GM19463 (cell line): ENCODE data around the gene MPDZ.
"Not testable (repeated sequence)": the region's sequence is repeated elsewhere in the genome, so short reads cannot be mapped to it uniquely, and the experiment has no call there.

Experiments
- ATAC-seq: cut with Tn5 transposase; IDR thresholded peaks from one replicate; pipeline ENCODE4 v1.9.1; 2021; ENCODE audit warnings: mild to moderate bottlenecking, moderate library complexity; ENCODE audit not compliant: unreplicated experiment

Gene MPDZ

DNA sequence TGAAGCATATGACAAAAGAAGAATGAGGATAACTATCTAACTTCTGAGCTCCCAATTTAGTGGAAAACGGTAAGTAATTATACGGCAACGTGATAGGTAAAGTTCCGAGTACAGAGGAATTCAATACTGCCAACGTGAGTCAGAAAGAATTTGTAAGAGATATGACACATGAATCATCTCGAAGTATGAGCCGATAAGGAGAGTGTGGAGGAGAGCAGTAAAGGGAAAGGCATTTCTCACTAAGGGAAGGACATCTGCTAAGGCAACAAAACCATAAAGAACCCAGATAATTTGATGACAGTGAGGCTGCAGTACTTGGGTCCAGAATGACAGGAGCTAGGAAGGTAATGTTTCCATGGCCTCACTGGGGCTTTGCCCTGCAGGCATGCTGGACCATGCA lies 11.0 kb downstream of the MPDZ start:
- no peak for ATAC-seq

- no peak for ATAC-seq
Measured at GRCh38 chr9:13267743-13268142, 11.7 kb downstream of the MPDZ start.

DNA sequence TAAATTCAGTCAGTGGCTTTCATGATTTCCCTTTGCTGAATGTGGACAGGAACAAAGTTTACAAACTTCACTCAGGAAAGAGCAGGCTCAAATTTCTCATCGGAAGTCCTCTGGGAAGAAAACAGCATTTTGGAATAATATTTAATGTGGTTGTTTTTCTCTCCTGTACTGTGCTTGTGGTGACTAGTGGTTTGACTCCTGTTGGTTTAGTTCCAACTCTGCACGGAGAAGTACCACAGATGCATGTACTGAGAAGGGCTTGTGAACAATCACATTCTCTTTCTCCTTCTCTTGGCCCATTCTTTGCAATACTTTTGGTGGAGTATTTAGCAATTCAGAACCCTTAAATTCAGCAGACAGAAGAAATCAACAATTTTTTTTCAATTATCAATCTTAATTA lies 13.3 kb downstream of the MPDZ start:
- no peak for ATAC-seq

- ATAC-seq = no peak
Measured at GRCh38 chr9:13264788-13265187, 14.7 kb downstream of the MPDZ start.

DNA sequence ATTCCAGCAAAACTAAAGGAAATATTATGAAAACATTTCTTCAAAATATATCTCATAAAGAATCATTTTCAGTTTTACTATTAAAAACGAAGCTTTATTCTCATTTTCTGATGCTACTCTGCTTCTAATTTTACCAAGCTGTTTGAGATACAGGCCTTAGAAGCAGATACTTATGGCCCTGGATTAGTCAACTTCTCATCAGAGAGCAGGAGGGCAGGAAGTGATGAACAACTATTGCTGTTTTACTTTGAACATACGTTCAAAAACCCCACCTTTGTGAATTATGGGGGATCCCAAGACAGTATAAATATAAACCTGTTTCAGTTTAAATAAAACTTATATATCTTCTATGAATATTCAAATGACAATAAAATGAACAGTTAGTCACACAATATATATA lies 16.0 kb downstream of the MPDZ start:
- ATAC-seq = no peak

GRCh38 chr9:13252852-13253251 lies 26.6 kb downstream of the MPDZ start:
- no peak for ATAC-seq

DNA sequence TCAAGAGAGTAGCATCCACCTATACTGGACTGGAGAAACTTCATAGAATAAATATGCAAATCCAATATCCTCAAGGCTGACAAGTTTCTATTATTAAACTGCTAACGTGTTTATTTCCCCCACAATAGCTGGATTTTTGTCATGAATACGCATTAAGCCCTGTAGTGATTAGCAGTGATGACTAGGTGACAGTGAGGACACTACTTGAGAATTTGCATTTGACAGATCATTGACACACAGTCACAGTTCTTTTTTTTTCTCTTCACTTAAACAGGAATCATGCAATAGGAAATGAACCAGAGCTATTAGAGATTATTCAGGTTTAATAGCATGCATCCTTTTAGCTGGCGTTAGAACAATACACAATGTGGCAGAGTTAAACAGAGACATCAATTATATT lies 35.3 kb downstream of the MPDZ start:
- ATAC-seq = no peak

- no peak for ATAC-seq
Measured at GRCh38 chr9:13241283-13241682, 38.2 kb downstream of the MPDZ start.

DNA sequence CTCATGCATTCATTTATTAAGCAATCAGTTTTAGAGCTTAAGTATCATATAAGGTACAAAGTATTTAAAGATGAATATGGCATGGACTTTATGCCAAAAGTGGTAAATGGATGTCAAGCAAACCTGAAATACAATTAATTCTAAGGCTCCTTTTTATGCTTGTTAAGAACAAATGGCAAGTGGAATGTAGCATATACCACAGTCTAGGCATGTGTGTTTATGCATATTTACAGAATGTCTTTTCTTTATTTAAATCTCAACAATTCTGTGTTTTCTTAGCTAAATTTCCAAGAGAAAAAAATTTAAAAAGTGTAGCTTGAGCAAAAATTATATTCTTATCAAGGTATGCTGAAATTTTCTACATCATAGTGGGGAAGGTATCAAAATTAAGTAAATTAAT lies 39.8 kb downstream of the MPDZ start:
- no peak for ATAC-seq

- no peak for ATAC-seq
Measured at GRCh38 chr9:13239208-13239607, 40.3 kb downstream of the MPDZ start.

- ATAC-seq = no peak
Measured at GRCh38 chr9:13234932-13235331, 44.6 kb downstream of the MPDZ start.

- no peak for ATAC-seq
Measured at GRCh38 chr9:13228431-13228830, 51.1 kb downstream of the MPDZ start.

DNA sequence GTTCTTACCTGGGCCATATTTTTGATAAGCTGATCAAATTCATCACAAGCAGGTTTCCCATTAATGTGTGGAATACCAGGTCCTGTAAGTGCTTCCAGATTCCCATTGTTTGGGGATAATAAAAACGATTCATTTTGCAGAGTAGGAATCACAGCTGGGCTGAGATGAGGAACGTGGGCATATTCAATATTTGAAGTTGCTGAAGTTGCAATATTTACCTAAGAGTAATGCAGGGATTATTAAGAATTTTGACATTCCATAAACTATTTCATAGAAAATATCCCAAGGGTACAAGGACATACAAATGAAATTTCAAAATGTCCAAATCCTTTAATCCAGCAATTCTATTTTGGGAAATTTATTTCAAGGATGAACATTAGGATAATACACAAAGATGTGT lies 55.1 kb downstream of the MPDZ start:
- ATAC-seq = no peak

DNA sequence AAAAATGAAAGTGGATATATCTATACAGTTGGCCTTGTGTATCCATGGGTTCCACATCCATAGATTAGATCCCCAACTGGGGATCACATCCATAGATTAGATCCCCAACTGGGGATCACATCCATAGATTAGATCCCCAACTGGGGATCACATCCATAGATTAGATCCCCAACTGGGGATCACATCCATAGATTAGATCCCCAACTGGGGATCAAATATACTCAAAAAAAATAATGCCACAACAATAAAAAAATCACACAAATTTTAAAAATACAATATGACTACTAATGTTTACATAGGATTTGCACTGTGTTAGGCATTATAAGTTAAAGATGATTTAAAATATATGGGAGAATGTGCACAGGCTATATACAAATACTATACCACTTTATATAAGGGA lies 56.8 kb downstream of the MPDZ start:
- not testable (repeated sequence) for ATAC-seq

- no peak for ATAC-seq
Measured at GRCh38 chr9:13221741-13222140, 57.8 kb downstream of the MPDZ start.

DNA sequence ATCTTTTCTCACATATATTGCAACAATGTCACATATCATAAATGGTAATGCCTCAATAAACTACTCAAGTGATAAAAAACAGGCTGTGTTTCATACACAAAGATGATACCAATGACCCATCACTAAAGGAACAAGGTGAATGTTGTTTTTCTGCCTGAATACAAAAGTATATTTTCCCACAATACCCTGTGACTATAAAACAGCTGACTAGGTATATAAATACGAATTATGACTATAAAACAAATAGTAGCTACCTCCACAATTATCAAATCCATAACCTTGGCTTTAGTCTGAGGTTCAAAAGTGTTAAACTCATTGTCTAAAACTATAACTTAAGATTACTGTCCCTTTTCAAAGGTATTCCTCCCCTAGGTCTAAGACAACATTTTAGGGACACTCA lies 58.7 kb downstream of the MPDZ start:
- ATAC-seq = no peak

DNA sequence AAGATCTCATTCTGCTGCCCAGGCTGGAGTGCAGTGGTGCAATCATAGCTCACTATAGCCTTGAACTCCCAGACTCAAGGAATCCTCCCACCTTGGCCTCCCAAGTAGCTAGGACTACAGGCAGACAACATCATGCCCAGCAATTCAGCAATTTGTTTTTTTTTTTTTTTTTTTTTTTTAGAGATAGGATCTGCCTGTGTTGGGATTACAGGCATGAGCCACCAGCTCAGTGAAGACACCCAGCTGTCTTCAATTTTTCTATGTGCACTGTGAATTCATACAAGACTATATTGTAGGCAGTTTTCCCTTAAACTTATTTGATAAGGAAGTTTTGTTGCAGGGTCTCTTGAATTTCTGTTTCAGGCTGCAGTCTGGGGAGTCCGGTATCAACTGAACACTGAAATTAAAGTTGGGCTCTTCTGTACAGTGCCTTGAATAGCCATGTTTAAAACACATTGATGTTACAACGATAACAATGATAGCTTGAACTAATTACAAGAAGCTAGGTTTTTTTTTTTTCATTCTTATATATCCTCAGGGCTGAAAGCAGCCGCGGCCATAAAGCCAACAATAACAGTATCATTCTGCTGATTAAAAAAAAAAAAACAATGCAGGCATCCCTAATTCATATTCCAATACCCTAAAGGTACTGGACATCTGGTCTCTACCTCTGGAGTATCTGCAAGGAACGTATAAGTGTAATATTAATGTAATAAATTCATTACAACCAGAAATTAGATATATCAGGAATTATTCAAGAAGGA lies 63.5 kb downstream of the MPDZ start:
- no peak for ATAC-seq

GRCh38 chr9:13213998-13214397 lies 65.5 kb downstream of the MPDZ start:
- no peak for ATAC-seq

DNA sequence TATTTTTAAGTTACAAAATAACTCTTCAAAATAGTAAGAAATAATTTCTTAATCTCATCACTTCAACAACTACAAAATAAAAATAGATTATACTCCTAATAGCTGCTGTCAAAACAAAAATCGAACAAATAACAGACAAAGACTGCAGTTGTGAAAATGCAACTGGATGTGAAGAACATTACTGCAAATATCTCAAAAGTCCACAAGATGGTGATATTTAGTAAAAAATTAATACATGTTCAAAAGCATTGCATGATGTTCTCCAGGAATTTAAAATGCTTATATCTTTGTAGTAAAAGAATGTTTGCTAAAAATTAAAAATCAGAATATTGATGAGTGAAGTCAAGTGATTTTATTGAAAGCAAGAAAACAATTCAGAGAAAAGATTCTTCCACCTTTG lies 66.2 kb downstream of the MPDZ start:
- no peak for ATAC-seq

DNA sequence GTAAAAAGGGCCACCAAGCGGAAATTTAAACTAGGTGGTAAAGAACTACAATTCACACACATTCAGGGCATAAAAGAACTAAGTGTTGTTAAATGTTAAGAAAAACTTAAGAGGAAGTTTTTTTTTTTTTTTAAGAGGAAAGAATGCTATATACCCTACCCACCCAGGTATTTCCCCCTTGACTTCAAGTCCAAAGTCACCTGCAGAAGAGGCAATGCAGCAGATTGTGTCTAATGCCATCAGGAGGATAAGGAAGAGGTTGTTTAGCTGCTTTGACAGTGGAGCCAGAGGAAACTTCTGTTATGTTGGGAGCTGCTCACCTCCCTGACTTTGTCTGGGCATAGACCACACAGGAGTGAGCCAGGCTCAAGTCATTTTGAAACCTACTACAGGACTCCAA lies 69.2 kb downstream of the MPDZ start:
- no peak for ATAC-seq

- ATAC-seq = no peak
Measured at GRCh38 chr9:13209498-13209897, 70.0 kb downstream of the MPDZ start.

GRCh38 chr9:13205824-13206223 lies 73.7 kb downstream of the MPDZ start:
- ATAC-seq = no peak

DNA sequence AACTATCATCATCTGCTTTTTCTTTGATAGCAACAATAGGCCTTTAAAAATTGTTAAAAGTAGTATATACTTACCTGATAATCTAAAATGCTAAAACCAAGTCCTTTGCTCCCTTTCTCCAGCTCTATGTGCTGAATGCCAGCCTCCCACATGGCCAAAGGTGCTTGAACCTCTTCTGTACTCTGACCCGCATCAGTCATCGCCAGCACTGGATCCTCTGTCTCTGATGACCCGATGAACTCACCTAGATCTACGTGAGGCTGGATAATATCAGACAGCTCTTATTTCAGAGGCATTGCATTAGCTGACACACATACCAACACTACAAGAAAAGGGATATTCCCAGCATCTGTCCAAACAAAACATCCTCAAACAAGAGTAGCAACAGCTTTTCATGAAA lies 89.5 kb downstream of the MPDZ start:
- no peak for ATAC-seq
